ENCODE measurements around the gene ORAI2.
"Not testable (repeated sequence)": the region's sequence is repeated elsewhere in the genome, so short reads cannot be mapped to it uniquely, and the experiment has no call there.

ORAI2 gene

DNA sequence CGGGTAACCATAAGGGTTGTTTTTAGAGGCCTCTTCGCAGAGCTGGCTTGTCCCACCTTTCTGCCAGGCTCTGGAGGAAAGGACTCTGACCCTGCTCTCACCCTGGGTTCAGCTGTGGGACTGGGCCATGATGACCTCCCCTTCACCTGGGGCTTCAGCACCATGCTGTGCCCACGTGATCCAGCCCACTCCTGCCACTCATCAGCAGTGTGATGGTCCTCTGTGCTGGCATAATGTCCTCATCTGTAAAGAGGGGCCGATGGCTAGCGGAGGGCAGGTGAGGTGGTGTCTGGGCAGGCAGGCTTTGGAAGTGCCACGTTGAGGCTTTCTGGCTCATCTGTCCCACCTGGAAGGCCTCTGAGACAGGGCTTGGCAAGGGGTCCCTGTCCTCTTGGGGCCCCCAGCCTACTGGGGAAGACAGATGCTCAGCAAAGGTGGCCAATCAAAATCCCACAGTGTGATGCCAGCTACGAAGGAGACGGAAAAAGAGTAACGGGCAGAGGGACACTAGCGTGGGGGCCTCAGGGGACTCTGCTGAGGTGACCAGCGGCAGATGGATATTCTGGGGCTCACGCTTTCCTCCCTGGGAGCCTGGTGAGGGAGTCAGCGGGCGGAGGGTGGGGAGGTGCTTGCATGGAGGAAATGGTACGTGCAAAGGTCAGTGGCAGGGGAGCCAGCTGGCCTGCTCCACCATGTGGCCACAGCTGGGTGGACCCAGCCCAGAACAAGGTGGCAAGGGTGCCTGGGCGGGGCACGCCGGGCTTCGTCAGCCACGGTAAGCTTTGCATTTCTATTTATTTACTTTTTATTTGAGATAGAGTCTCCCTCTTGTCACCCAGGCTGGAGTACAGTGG, 36.8 kb downstream of the ORAI2 start:
- no peak for DNase-seq

GRCh38 chr7:102471791-102472125, 38.4 kb downstream of the ORAI2 start:
- no peak for DNase-seq

DNA sequence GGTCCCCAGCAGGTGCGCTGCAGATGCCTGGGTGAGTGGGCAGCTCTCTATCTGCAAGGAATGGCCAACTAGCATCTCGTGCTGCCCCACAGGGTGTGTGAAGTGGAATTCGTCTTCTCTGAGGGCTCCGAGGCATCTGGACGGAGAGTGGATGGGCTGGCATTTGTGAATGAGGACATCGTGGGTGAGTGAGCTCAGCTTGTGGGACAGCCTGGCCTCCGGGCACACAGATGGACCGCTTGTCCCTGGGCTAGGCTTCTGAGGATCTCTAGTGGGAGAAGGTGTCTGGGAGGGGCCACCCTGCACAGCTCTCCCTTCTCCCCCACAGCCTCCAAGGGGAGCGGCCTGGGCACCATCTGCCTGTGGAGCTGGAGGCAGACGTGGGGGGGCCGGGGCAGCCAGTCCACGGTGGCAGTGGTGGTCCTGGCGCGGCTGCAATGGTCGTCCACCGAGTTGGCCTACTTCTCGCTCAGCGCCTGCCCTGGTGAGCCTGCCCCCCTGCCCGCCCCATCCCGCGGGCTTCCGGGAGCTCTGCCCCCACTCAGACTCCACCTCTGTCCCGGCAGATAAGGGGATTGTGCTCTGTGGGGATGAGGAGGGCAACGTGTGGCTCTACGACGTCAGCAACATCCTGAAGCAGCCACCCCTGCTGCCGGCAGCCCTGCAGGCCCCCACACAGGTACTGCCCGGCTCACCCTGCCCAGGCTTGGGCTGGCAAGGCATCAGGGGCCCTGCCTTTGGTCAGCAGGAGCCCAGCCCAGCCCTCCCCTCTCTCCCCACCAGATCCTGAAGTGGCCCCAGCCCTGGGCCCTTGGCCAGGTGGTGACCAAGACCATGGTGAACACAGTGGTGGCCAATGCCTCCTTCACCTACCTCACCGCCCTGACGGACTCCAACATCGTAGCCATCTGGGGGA, 39.0 kb downstream of the ORAI2 start:
- DNase-seq, result no peak

GRCh38 chr7:102473271-102473991, 40.1 kb downstream of the ORAI2 start:
- no peak for DNase-seq

DNA sequence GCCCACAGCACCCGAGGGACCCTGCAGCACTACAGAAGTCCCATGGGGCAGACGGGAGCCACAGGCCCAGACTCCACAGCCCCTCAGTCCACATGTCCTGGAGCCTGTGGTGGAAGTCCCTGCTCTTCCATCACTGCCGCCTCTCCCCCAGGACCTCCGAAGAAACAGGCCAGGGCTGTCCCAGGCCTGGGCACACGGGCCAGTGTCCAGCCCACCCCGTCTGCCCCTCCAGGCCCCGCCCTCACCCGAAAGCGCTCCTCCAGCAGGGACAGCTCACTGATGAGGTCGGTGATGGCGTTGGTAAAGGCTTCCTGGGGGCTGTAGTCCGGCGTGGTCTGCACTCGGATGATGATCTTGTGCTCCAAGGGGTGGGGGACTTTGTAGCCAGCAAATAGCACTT, 40.7 kb downstream of the ORAI2 start:
- DNase-seq, result not testable (repeated sequence)

DNA sequence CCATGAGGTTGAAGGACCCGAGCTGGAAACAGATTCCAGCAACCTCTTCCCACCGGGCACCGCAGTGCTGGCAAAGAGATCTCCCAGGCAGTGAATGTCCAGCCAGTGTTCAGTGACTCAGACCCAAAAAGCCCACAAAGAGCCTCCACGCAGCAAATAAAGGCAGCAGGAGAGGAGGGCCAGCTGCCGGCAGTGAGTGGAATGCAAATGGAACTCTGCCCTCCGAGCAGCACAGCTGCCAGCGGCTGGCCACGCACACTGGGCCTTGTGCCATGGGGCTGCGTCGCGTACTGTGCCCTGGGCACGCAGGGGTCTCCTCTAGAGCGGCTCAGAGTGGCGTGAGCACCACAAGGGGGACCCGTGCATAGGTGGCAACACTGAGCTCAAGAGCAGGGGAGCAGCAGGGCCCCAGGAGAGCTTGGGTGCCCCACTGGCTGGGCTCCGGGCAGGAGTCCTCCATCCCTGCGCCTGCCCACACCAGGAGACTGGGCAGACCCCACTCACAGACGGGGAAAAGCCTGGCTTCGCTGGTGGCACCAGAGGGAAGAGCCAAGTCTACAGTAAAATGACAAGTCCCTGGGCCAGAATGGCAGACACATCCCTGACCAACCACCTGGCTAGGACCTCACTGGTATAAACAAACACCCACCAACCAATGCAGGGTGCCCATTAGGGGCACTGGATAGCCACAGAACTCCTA, 41.5 kb downstream of the ORAI2 start:
- not testable (repeated sequence) for DNase-seq

DNA sequence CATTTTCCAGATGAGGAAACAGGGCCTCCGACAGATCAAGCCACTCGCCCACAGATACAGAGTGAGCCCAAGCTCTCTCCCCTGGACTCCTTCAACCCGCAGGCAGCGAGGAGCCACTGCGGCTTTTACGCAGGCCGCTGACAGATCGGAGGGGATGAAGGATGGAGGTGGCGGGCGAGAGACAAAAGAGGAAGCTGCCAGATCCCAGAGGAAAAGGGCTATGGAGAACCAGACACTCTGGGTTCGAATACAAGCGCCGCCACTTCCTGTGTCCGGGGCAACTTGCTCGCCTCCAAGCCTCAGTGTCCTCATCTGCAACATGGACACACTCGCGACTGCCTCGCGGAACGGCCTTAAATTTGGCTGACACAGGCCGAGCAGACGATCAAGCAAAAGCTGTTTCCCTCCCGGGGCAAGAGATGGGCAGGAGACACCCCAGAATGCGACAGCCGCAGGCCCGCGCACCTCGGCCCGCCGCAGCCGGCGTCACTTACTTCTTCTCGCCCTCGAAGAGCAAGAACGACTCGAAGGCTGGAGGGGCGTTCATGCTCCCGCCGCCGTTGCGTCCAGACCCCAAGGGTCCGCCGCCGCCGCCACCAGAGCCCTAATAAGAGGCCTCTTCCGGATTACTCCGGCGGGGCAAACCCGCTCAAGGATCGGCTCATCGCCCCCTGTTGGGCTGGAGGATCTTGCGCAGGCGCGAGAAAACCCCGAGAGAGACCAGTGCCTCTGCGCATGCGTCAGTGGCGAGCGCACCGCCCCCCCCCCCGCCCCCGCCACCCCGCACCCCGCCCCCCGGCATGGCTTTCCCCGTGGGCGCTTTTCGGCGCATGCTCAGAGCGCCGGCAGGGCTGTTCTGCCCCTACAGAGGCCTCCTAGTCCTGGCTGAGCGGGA, 45.2 kb downstream of the ORAI2 start, which contains the start of gene POLR2J:
TSS of gene POLR2J (minus strand) at position 609 of the 895 bp plus-strand sequence. CDS start at position 547, 62 bp downstream.
- not testable (repeated sequence) for DNase-seq

- DNase-seq, result not testable (repeated sequence)
Measured at GRCh38 chr7:102479209-102479584, 45.8 kb downstream of the ORAI2 start.

DNA sequence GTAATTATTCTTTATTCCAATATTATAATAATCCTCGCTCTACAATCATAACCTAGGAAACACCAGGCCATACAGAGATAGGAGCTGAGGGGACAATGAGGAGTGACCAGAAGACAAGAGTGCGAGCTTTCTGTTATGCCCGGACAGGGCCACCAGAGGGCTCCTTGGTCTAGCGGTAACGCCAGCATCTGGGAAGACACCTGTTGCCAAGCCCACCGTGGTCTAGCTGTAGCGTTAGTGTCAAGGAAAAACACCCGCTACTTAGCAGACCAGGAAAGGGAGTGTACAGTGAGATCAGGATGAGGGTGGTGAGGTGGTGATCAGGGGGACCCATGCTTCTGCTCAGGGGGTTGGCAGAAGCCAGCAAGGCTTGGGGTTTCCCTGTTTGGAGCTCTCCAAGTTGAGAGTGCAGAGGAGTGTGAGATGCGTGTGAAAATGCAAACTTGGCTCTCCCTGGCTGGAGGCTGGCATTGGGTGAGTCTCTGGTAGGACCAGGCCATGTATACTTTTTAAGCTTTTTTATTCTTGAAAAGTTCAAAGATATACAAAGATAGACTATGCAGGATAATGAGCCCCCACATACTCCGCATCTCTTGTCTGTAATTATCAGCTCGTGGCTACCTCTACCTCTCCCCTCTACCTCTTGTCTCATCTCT, 46.7 kb downstream of the ORAI2 start:
- not testable (repeated sequence) for DNase-seq

- not testable (repeated sequence) for DNase-seq
Measured at GRCh38 chr7:102481962-102482361, 48.6 kb downstream of the ORAI2 start.

- DNase-seq, result not testable (repeated sequence)
Measured at GRCh38 chr7:102484317-102484716, 50.9 kb downstream of the ORAI2 start.

GRCh38 chr7:102490529-102491075, 57.2 kb downstream of the ORAI2 start:
- not testable (repeated sequence) for DNase-seq

DNA sequence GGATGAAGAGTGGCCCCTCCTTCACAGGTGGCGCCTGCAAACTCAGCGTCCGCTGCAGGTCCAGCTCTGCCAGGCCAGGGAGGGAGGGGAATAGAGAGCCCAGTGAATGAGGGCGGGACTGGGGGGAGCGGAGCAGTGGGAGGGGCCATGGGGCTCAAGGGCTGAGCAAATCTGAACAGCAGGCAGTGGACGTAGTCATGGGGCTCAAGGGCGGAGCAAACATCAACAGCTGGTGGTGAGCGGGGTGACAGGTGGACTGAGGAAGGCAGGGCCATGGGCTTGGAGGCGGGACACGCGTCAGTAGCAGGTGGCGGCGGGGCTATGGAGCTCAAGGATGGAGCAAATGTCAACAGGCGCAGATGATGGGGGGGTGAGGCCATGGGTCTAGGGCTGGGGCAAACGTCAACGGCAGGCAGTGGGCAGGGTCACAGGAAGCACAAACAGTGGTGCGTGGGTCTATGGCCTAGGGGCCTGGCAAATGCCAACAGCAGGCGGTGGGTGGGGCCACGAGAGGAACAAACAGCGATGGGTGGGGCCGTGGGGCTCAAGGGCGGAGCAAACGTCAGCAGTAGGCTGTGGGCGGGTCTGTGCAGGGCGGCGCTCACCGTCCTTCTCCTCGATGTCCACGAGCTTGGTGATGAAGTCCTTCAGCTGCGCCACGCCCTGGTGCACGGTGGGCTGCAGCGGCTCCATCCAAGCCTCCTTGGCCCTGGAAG, 60.0 kb downstream of the ORAI2 start:
- not testable (repeated sequence) for DNase-seq

DNA sequence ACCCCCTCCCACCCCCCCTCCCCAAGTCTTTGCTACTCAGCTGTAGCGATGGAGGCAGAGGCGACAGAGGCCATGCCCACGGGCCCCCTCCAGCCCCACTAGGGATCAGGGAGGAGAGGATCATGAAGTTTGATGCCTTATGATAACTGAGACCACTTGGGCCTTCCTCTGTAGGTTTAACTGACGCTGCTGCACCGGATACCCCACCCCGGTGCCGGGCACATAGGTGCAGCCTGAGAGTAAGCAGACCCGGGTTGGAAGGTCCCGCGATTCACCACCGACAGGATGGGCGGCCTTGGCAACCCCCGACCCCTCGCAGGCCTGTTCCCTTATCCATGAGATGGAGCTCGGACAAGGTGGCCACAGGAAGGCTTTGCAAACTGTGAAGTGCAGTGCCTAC, 60.7 kb downstream of the ORAI2 start:
- not testable (repeated sequence) for DNase-seq

DNA sequence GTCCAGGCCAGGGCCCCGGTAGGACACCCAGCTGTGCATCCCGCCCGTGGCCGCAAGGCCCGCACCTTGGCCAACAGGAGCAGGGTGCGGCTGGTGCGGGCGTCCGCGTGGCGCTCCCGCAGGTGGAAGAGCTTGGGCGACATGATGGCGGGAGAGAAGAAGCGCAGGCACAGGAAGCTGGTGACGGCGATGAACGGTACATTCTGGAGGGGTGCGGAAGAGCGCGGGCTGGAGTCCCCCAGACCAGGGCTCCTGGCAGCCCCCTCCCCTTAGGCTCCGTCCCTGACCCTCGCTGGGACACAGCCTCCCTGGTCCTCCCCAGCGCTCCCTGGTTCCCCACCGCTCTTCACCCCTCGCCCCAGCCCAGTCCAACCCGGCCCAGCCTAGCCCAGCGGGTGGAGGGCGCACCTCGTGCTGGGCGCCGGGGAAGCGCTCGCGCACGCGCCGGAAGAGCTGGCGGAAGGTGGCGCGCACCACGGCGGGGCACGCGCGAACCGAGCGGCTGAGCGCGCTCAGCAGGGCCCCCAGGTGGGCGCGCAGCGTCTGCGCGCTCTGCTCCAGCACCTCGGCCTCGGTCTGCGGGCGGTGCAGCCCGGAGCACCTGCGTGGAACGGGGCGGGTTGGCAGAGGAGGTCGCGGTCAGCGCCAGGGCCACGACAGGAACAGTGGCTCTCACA, 61.2 kb downstream of the ORAI2 start:
- not testable (repeated sequence) for DNase-seq

- not testable (repeated sequence) for DNase-seq
Measured at GRCh38 chr7:102496861-102497260, 63.5 kb downstream of the ORAI2 start.

DNA sequence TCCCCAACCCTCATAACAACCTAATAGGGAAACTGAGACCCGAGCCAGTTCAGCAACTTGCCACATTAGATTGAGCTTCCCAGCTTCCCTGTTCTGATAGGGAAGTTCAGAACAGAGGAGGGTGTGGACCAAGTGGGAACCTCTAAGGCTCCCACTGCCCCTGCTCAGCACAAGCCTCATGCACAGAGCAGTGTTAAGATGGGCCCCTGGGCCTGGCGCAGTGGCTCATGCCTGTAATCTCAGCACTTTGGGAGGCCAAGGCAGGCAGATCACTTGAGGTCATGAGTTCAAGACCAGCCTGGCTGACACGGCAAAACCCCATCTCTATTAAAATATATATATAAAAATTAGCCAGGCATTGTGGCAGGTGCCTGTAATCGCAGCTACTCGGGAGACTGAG, 63.9 kb downstream of the ORAI2 start:
- not testable (repeated sequence) for DNase-seq

- DNase-seq, result not testable (repeated sequence)
Measured at GRCh38 chr7:102498321-102498720, 64.9 kb downstream of the ORAI2 start.

DNA sequence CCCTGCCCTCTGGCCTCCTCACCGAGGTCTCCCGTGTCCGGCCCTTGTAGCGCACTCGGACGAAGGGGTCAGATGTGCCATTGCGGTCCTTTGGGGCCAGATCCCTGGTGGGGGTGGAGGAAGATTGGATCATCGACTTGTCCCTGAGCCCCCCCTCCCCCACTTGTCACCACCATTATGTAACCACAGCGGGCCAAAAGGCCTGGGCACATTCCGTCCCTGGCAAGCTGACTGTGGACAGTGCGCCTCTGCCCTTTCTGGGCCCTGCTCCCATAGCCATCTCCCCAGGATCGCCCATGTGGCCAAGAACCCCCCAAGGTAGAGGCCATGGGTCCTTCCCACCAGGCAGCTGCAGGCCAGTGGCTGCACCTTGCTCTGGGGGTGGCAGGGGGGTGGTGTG, 69.8 kb downstream of the ORAI2 start:
- DNase-seq, result not testable (repeated sequence)

Measured in NCI-H526 treated with DMSO at 0.1 percent for 48 hours (cell line).